ENCODE results near the gene PRAMEF5. TPM values are rescaled to one million over a fixed set of nuclear protein-coding genes. Genes with fewer than 3 reads are reported as not detected.

The PRAMEF5 gene
- total RNA-seq, result not detected

GRCh38 chr1:13253898-13254297 is at the start of gene PRAMEF5:
PRAMEF5 (plus strand) TSS chr1:13254198; CDS start chr1:13259269, 5,071 bp downstream.

GRCh38 chr1:13225675-13226204 is 28.3 kb upstream of the PRAMEF5 start, which contains the start of gene PRAMEF18:
PRAMEF18 (minus strand) TSS chr1:13226154; CDS start chr1:13226106, 48 bp downstream.

GRCh38 chr1:13285037-13285436 is 31.0 kb downstream of the PRAMEF5 start, which contains the start of gene PRAMEF8:
PRAMEF8 (minus strand) TSS chr1:13285137; CDS start chr1:13284091, 1,046 bp downstream.

GRCh38 chr1:13303239-13303638 is 49.2 kb downstream of the PRAMEF5 start, which contains the start of gene PRAMEF33:
PRAMEF33 (plus strand) TSS chr1:13303539; CDS start chr1:13305955, 2,416 bp downstream.

Small RNA genes within 50 kb of the gene (small RNA-seq; reads per million reads assigned to genes)
- 0 reads per million in 2 donors for gene RNU6-771P

Other genes starting within 250 kb of the PRAMEF5 start
- not detected for gene PRAMEF27, start 197.6 kb upstream of the PRAMEF5 start, total RNA-seq
- gene HNRNPCL3, start 193.4 kb upstream of the PRAMEF5 start, total RNA-seq, result not detected
- not detected for gene PRAMEF25, start 183.4 kb upstream of the PRAMEF5 start, total RNA-seq
- gene HNRNPCL2, start 137.3 kb upstream of the PRAMEF5 start, total RNA-seq, result not detected
- not detected for gene PRAMEF26, start 98.2 kb upstream of the PRAMEF5 start, total RNA-seq
- gene HNRNPCL4, start 88.6 kb upstream of the PRAMEF5 start, total RNA-seq, result not detected
- gene PRAMEF9, start 82.3 kb upstream of the PRAMEF5 start, total RNA-seq, result not detected
- not detected for gene PRAMEF13, start 52.8 kb upstream of the PRAMEF5 start, total RNA-seq
- not detected for gene PRAMEF18, start 28.0 kb upstream of the PRAMEF5 start, total RNA-seq
- not detected for gene PRAMEF8, start 30.9 kb downstream of the PRAMEF5 start, total RNA-seq
- gene PRAMEF33, start 49.3 kb downstream of the PRAMEF5 start, total RNA-seq, result not detected
- not detected for gene PRAMEF15, start 61.4 kb downstream of the PRAMEF5 start, total RNA-seq
- gene PRAMEF14, start 92.9 kb downstream of the PRAMEF5 start, total RNA-seq, result not detected
- gene PRAMEF19, start 117.7 kb downstream of the PRAMEF5 start, total RNA-seq, result not detected
- not detected for gene PRAMEF17, start 135.4 kb downstream of the PRAMEF5 start, total RNA-seq
- not detected for gene PRAMEF20, start 156.3 kb downstream of the PRAMEF5 start, total RNA-seq